Fibroblast of pulmonary artery (primary cell): ENCODE results near the gene CD69.

Experiments
- DNase-seq: peaks from one replicate; pipeline ENCODE4 v3.0.0-alpha.2; 2010; ENCODE audit warnings: low read depth
- H3K4me3 ChIP-seq: replicated peaks from 2 replicates; pipeline ENCODE4 v1.5.1; 2011; ENCODE audit warnings: low read depth, mild to moderate bottlenecking, control low read depth, low read length, moderate library complexity
- CTCF ChIP-seq: IDR thresholded peaks from 2 replicates; pipeline ENCODE4 v1.5.1; 2011; ENCODE audit warnings: mild to moderate bottlenecking, control low read depth, low read length, inconsistent platforms; ENCODE audit errors: missing control alignments

The CD69 gene

GRCh38 chr12:9755035-9755434 is 5.7 kb downstream of the CD69 start:
- H3K4me3 ChIP-seq: no peak overlapping the region
- DNase-seq: no peak
- no peak for TF ChIP-seq CTCF

- no peak for DNase-seq
- TF ChIP-seq CTCF: no peak
- H3K4me3 ChIP-seq: no peak overlapping the region
Observed at GRCh38 chr12:9754099-9754927, 6.4 kb downstream of the CD69 start.

- H3K4me3 ChIP-seq: no peak overlapping the region
- TF ChIP-seq CTCF: no peak
- DNase-seq: no peak
Observed at GRCh38 chr12:9753498-9753897, 7.2 kb downstream of the CD69 start.

- no peak for TF ChIP-seq CTCF
- no peak overlapping the region for H3K4me3 ChIP-seq
- no peak for DNase-seq
Observed at GRCh38 chr12:9753073-9753472, 7.6 kb downstream of the CD69 start.

GRCh38 chr12:9752145-9752933 is 8.4 kb downstream of the CD69 start:
- DNase-seq: no peak
- TF ChIP-seq CTCF: no peak
- no peak overlapping the region for H3K4me3 ChIP-seq

- peak; percentile 35 for DNase-seq
- peak; percentile 50 for TF ChIP-seq CTCF
- no peak overlapping the region for H3K4me3 ChIP-seq
Observed at GRCh38 chr12:9751204-9752144, 9.2 kb downstream of the CD69 start.
